IMR-90 (cell line): ENCODE data around the gene C5orf58.

ENCODE experiments used
- CTCF ChIP-seq: conservative IDR thresholded peaks from 2 replicates; pipeline ENCODE4 v1.5.1; 2012; ENCODE audit warnings: mild to moderate bottlenecking, low read depth, low read length, improper control_type of control experiment
- RFX5 ChIP-seq: IDR thresholded peaks from 2 replicates; pipeline ENCODE4 v1.8.0; 2012; ENCODE audit warnings: low read depth, mild to moderate bottlenecking, low read length, moderate library complexity

GRCh38 chr5:170289764-170290163 is 57.0 kb downstream of the C5orf58 start:
- no peak for TF ChIP-seq CTCF
- no peak for TF ChIP-seq RFX5
